CD14-positive monocyte (primary cell): Measurements from ENCODE around the gene CCDC178. TPM values are rescaled to one million over a fixed set of nuclear protein-coding genes. Genes with fewer than 3 reads are reported as not detected.

ENCODE experiments used
- DNase-seq, 3 donors: peaks; one replicate each; pipeline ENCODE4 v3.0.0-alpha.2; 2011 to 2022
- H2AFZ ChIP-seq: 2 replicates; pipeline ENCODE4 v1.6.0; 2012; ENCODE audit warnings: mild to moderate bottlenecking, low read depth, low read length, inconsistent platforms; ENCODE audit not compliant: insufficient read depth, poor library complexity, severe bottlenecking
- H3K27ac ChIP-seq, 2 donors: 1 replicate in 1 of 2; 2 replicates in 1 of 2; pipeline ENCODE4 v1.5.1; 2012 to 2013; ENCODE audit warnings: low read length in 2 of 2, control low read depth in 1 of 2, inconsistent platforms in 1 of 2, low read depth in 1 of 2, mild to moderate bottlenecking in 1 of 2
- H3K27me3 ChIP-seq, 2 donors: one replicate each; pipeline versions ENCODE4 v1.6.0 to v1.6.1; 2011 to 2013; ENCODE audit warnings: low read length in 2 of 2; ENCODE audit not compliant: control insufficient read depth in 2 of 2, insufficient read depth in 2 of 2
- H3K36me3 ChIP-seq, 2 donors: replicated peaks in 1 of 2; 1 replicate in 1 of 2; 2 replicates in 1 of 2; pipeline versions ENCODE4 v1.5.1 to v1.6.1; 2012 to 2013; ENCODE audit warnings: low read length in 2 of 2, control low read depth in 1 of 2, inconsistent platforms in 1 of 2, mild to moderate bottlenecking in 1 of 2; ENCODE audit not compliant: insufficient read depth in 2 of 2, control insufficient read depth in 1 of 2
- H3K4me1 ChIP-seq, 2 donors: 1 replicate in 1 of 2; 2 replicates in 1 of 2; pipeline versions ENCODE4 v1.5.1 to v1.6.1; 2012 to 2013; ENCODE audit warnings: low read length in 2 of 2, control low read depth in 1 of 2, inconsistent platforms in 1 of 2, mild to moderate bottlenecking in 1 of 2, moderate library complexity in 1 of 2; ENCODE audit not compliant: insufficient read depth in 2 of 2, control insufficient read depth in 1 of 2
- H3K4me2 ChIP-seq: replicated peaks from 2 replicates; pipeline ENCODE3; 2012; ENCODE audit warnings: low read length, moderate library complexity, mild to moderate bottlenecking; ENCODE audit not compliant: poor library complexity, severe bottlenecking; ENCODE audit errors: extremely low read depth
- H3K4me3 ChIP-seq, 3 experiments: fragments of 200-600 bp in 1 of 3; sonication (generic) in 1 of 3; replicated peaks in 1 of 3; 1 replicate in 2 of 3; 2 replicates in 1 of 3; pipeline ENCODE4 v1.5.1; 2011 to 2013; ENCODE audit warnings: low read length in 3 of 3, mild to moderate bottlenecking in 3 of 3, control low read depth in 2 of 3, low read depth in 2 of 3, inconsistent platforms in 1 of 3, moderate library complexity in 1 of 3
- H3K79me2 ChIP-seq: 2 replicates; pipeline ENCODE4 v1.6.0; 2012; ENCODE audit warnings: mild to moderate bottlenecking, control low read depth, inconsistent platforms, low read length, moderate library complexity; ENCODE audit not compliant: insufficient read depth
- H3K9ac ChIP-seq: 2 replicates; pipeline ENCODE4 v1.6.0; 2017; ENCODE audit warnings: low read length, mild to moderate bottlenecking; ENCODE audit not compliant: insufficient read depth, poor library complexity, severe bottlenecking
- H3K9me3 ChIP-seq, 2 donors: replicated peaks in 1 of 2; 1 replicate in 1 of 2; 2 replicates in 1 of 2; pipeline versions ENCODE4 v1.5.1 to v1.6.1; 2012 to 2013; ENCODE audit warnings: low read length in 2 of 2, control low read depth in 1 of 2; ENCODE audit not compliant: control insufficient read depth in 1 of 2, insufficient read depth in 1 of 2
- H4K20me1 ChIP-seq: 2 replicates; pipeline ENCODE4 v1.6.0; 2012; ENCODE audit warnings: mild to moderate bottlenecking, low read length, control low read depth, moderate library complexity; ENCODE audit not compliant: insufficient read depth
- H3K27ac Mint-ChIP-seq, 7 donors: one replicate each; pipeline ENCODE4 v1.8.0; 2020; ENCODE audit warnings: mild to moderate bottlenecking in 7 of 7, mixed read lengths in 7 of 7, moderate library complexity in 6 of 7, inconsistent platforms in 2 of 7
- H3K27me3 Mint-ChIP-seq, 3 donors: one replicate each; pipeline ENCODE4 v1.8.0; 2021 to 2022; ENCODE audit warnings: low read depth in 3 of 3, mild to moderate bottlenecking in 3 of 3, mixed read lengths in 3 of 3, moderate library complexity in 3 of 3, inconsistent platforms in 1 of 3
- H3K36me3 Mint-ChIP-seq, 2 donors: one replicate each; pipeline ENCODE4 v1.8.0; 2020; ENCODE audit warnings: mixed read lengths in 2 of 2, inconsistent platforms in 1 of 2, mild to moderate bottlenecking in 1 of 2
- H3K4me1 Mint-ChIP-seq: one replicate; pipeline ENCODE4 v1.8.0; 2020; ENCODE audit warnings: mild to moderate bottlenecking, mixed read lengths
- H3K4me3 Mint-ChIP-seq, 2 donors: one replicate each; pipeline ENCODE4 v1.8.0; 2020; ENCODE audit warnings: mild to moderate bottlenecking in 2 of 2, mixed read lengths in 2 of 2, moderate library complexity in 1 of 2
- H3K9me3 Mint-ChIP-seq, 7 donors: one replicate each; pipeline ENCODE4 v1.8.0; 2020 to 2022; ENCODE audit warnings: mixed read lengths in 7 of 7, mild to moderate bottlenecking in 6 of 7, moderate library complexity in 6 of 7, inconsistent platforms in 2 of 7
- CTCF ChIP-seq: fragments of 200-600 bp; IDR thresholded peaks from one replicate; pipeline ENCODE4 v1.8.0; 2022; ENCODE audit warnings: antibody characterized with exemption, mild to moderate bottlenecking
- whole genome bisulfite sequencing: methylation state at CpG from one replicate; pipeline ENCODE4 v1.1.5; 2013; ENCODE audit warnings: missing lambda C conversion rate; ENCODE audit not compliant: insufficient coverage; 5-methylcytosine and 5-hydroxymethylcytosine counted together
- intact Hi-C, 2 donors: fragments of 100-400 bp; cut with micrococcal nuclease; formaldehyde crosslinking; loops; one replicate each; pipeline versions ENCODE4 v1.15.0 to v1.15.1; 2023
- polyA plus RNA-seq, 3 donors: library from polyadenylated mRNA; depleted of rRNA in 1 of 3; unstranded in 2 of 3; stranded (reverse) in 1 of 3; fragments of 300-500 nt in 2 of 3; fragments of >200 nt in 1 of 3; fragmentation: Illumina TruSeq in 2 of 3; gene quantifications; 1 replicate in 2 of 3; 2 replicates in 1 of 3; pipeline ENCODE4 v1.2.3, GENCODE V29; 2012 to 2021

The CCDC178 gene
- polyA plus RNA-seq, 3 donors, result not detected

GRCh38 chr18:33467531-33467930 lies 27.0 kb upstream of the CCDC178 start:
- H4K20me1 ChIP-seq, result no peaks in the 10 kb centered on the region
- no peaks in the 10 kb centered on the region for H3K36me3 Mint-ChIP-seq
- H3K9me3 Mint-ChIP-seq, result no peaks in the 10 kb centered on the region
- WGBS, result no CpG with 5 or more reads among the region's 1 CpG
- no peak overlapping the region for H2AFZ ChIP-seq
- no peaks in the 10 kb centered on the region for H3K27me3 ChIP-seq
- no peaks in the 10 kb centered on the region for H3K79me2 ChIP-seq
- no peak for DNase-seq
- H3K36me3 ChIP-seq, result no peaks in the 10 kb centered on the region
- no peak overlapping the region for H3K4me3 ChIP-seq
- H3K4me3 Mint-ChIP-seq, result no peak overlapping the region
- H3K27ac Mint-ChIP-seq, result no peak overlapping the region
- no peaks in the 10 kb centered on the region for H3K27me3 Mint-ChIP-seq
- H3K4me1 Mint-ChIP-seq, result no peaks in the 10 kb centered on the region
- H3K4me1 ChIP-seq, result no peaks in the 10 kb centered on the region
- no peak overlapping the region for H3K27ac ChIP-seq
- H3K9me3 ChIP-seq, result no peaks in the 10 kb centered on the region
- no peak for TF ChIP-seq CTCF
- no peak overlapping the region for H3K9ac ChIP-seq
- intact Hi-C loops, result no loop called here
- no peak overlapping the region for H3K4me2 ChIP-seq

GRCh38 chr18:33466822-33467221 lies 26.3 kb upstream of the CCDC178 start:
- TF ChIP-seq CTCF, result no peak
- no peak overlapping the region for H3K4me2 ChIP-seq
- intact Hi-C loops, result no loop called here
- H4K20me1 ChIP-seq, result no peaks in the 10 kb centered on the region
- Mint-ChIP-seq H3K9me3 (no peaks in the 10 kb centered on the region), H3K4me3 (no peak overlapping the region), H3K36me3 (no peaks in the 10 kb centered on the region), H3K4me1 (no peaks in the 10 kb centered on the region), H3K27ac (no peak overlapping the region), H3K27me3 (no peaks in the 10 kb centered on the region)
- H3K9ac ChIP-seq, result no peak overlapping the region
- H3K4me3 ChIP-seq, result no peak overlapping the region
- no CpG with 5 or more reads among the region's 1 CpG for WGBS
- H2AFZ ChIP-seq, result no peak overlapping the region
- no peaks in the 10 kb centered on the region for H3K27me3 ChIP-seq
- no peaks in the 10 kb centered on the region for H3K9me3 ChIP-seq
- no peak for DNase-seq
- H3K27ac ChIP-seq, result no peak overlapping the region
- H3K4me1 ChIP-seq, result no peaks in the 10 kb centered on the region
- no peaks in the 10 kb centered on the region for H3K79me2 ChIP-seq
- no peaks in the 10 kb centered on the region for H3K36me3 ChIP-seq
